Measurements from ENCODE around the gene NBAS.
A peak's percentile ranks its signal among the peaks of the same experiment; 100 is the strongest.

NBAS gene

GRCh38 chr2:15187702-15188101 is 373.4 kb downstream of the NBAS start:
- Histone ChIP-seq H3K4ac (ENCODE audit: low read depth, low read length) (no peak overlapping the region), H3K4me3 (ENCODE audit: low read length) (no peak overlapping the region), H3K36me3 (ENCODE audit: control insufficient read depth, insufficient read depth, low read length) (no peaks in the 10 kb centered on the region), H3K18ac (ENCODE audit: low read length) (peak overlapping the region; percentile 68), H3K9ac (ENCODE audit: low read length) (no peak overlapping the region), H2BK120ac (ENCODE audit: low read depth, low read length) (no peak overlapping the region), H3K23ac (ENCODE audit: low read length) (no peak overlapping the region), H4K8ac (ENCODE audit: low read depth, low read length) (no peak overlapping the region), H3K27me3 (ENCODE audit: insufficient read depth, low read length, poor library complexity) (no peaks in the 10 kb centered on the region), H3K27ac (ENCODE audit: low read depth, low read length) (no peak overlapping the region), H3K4me1 (ENCODE audit: control insufficient read depth, low read depth, low read length) (peaks cover 4% of the 10 kb centered on the region), H2BK5ac (ENCODE audit: low read length) (no peak overlapping the region), H3K4me2 (ENCODE audit: low read length) (no peak overlapping the region), H2BK15ac (replicated peaks; ENCODE audit: low read depth) (peak overlapping the region; percentile 57), H3K56ac (ENCODE audit: low read length) (no peak overlapping the region), H3K79me1 (ENCODE audit: low read length) (no peaks in the 10 kb centered on the region), H4K5ac (ENCODE audit: low read length) (no peak overlapping the region), H2AK5ac (ENCODE audit: low read length) (no peak overlapping the region), H3K79me2 (ENCODE audit: control insufficient read depth, insufficient read depth, low read length) (no peaks in the 10 kb centered on the region)
- no CpG with 5 or more reads among the region's 2 CpGs for WGBS (ENCODE audit: extremely low coverage, insufficient coverage, low lambda C conversion rate)
- DNase-seq: no peak

- H2BK120ac ChIP-seq (ENCODE audit: low read depth, low read length): no peak overlapping the region
Observed at GRCh38 chr2:15186118-15186517, 375.0 kb downstream of the NBAS start.

GRCh38 chr2:15184491-15184890 is 376.6 kb downstream of the NBAS start:
- Histone ChIP-seq H3K4ac (ENCODE audit: low read depth, low read length) (no peak overlapping the region), H4K5ac (ENCODE audit: low read length) (no peak overlapping the region), H2BK5ac (ENCODE audit: low read length) (no peak overlapping the region), H3K56ac (ENCODE audit: low read length) (no peak overlapping the region), H3K4me1 (ENCODE audit: control insufficient read depth, low read depth, low read length) (peaks cover 4% of the 10 kb centered on the region), H3K4me3 (ENCODE audit: low read length) (no peak overlapping the region), H3K4me2 (ENCODE audit: low read length) (no peak overlapping the region), H4K8ac (ENCODE audit: low read depth, low read length) (no peak overlapping the region), H3K36me3 (ENCODE audit: control insufficient read depth, insufficient read depth, low read length) (no peaks in the 10 kb centered on the region), H3K27me3 (ENCODE audit: insufficient read depth, low read length, poor library complexity) (no peaks in the 10 kb centered on the region), H3K9ac (ENCODE audit: low read length) (no peak overlapping the region), H3K79me2 (ENCODE audit: control insufficient read depth, insufficient read depth, low read length) (no peaks in the 10 kb centered on the region), H3K18ac (ENCODE audit: low read length) (no peak overlapping the region), H3K79me1 (ENCODE audit: low read length) (no peaks in the 10 kb centered on the region), H3K23ac (ENCODE audit: low read length) (no peak overlapping the region), H3K27ac (ENCODE audit: low read depth, low read length) (no peak overlapping the region), H2BK15ac (replicated peaks; ENCODE audit: low read depth) (no peak overlapping the region), H2AK5ac (ENCODE audit: low read length) (no peak overlapping the region), H2BK120ac (ENCODE audit: low read depth, low read length) (no peak overlapping the region)
- peak; percentile 96 for DNase-seq
- no CpG with 5 or more reads among the region's 5 CpGs for WGBS (ENCODE audit: extremely low coverage, insufficient coverage, low lambda C conversion rate)

More at GRCh38 chr2:15186118-15186517, 375.0 kb downstream of the NBAS start:
- no peak overlapping the region for H3K56ac ChIP-seq (ENCODE audit: low read length)
- H3K79me2 ChIP-seq (ENCODE audit: control insufficient read depth, insufficient read depth, low read length): no peaks in the 10 kb centered on the region
- no peak overlapping the region for H4K5ac ChIP-seq (ENCODE audit: low read length)
- H3K4me1 ChIP-seq (ENCODE audit: control insufficient read depth, low read depth, low read length): peaks cover 4% of the 10 kb centered on the region
- H3K9ac ChIP-seq (ENCODE audit: low read length): no peak overlapping the region
- H3K4me2 ChIP-seq (ENCODE audit: low read length): no peak overlapping the region
- no peaks in the 10 kb centered on the region for H3K36me3 ChIP-seq (ENCODE audit: control insufficient read depth, insufficient read depth, low read length)
- H2AK5ac ChIP-seq (ENCODE audit: low read length): no peak overlapping the region
- H3K27ac ChIP-seq (ENCODE audit: low read depth, low read length): no peak overlapping the region
- H3K27me3 ChIP-seq (ENCODE audit: insufficient read depth, low read length, poor library complexity): no peaks in the 10 kb centered on the region
- H4K8ac ChIP-seq (ENCODE audit: low read depth, low read length): no peak overlapping the region
- H3K4ac ChIP-seq (ENCODE audit: low read depth, low read length): no peak overlapping the region
- no peak overlapping the region for H3K23ac ChIP-seq (ENCODE audit: low read length)
- no peak for DNase-seq
- H3K18ac ChIP-seq (ENCODE audit: low read length): peak overlapping the region; percentile 9
- peak overlapping the region; percentile 57 for H2BK15ac ChIP-seq (replicated peaks; ENCODE audit: low read depth)
- no peak overlapping the region for H2BK5ac ChIP-seq (ENCODE audit: low read length)
- no peak overlapping the region for H3K4me3 ChIP-seq (ENCODE audit: low read length)
- H3K79me1 ChIP-seq (ENCODE audit: low read length): no peaks in the 10 kb centered on the region
- no CpG with 5 or more reads among the region's 2 CpGs for WGBS (ENCODE audit: extremely low coverage, insufficient coverage, low lambda C conversion rate)

- Histone ChIP-seq H4K5ac (ENCODE audit: low read length) (no peak overlapping the region), H2AK5ac (ENCODE audit: low read length) (no peak overlapping the region), H4K8ac (ENCODE audit: low read depth, low read length) (no peak overlapping the region), H3K4ac (ENCODE audit: low read depth, low read length) (no peak overlapping the region), H3K56ac (ENCODE audit: low read length) (no peak overlapping the region), H3K27me3 (ENCODE audit: insufficient read depth, low read length, poor library complexity) (no peaks in the 10 kb centered on the region), H2BK5ac (ENCODE audit: low read length) (no peak overlapping the region), H3K4me1 (ENCODE audit: control insufficient read depth, low read depth, low read length) (peaks cover 4% of the 10 kb centered on the region), H3K9ac (ENCODE audit: low read length) (no peak overlapping the region), H3K36me3 (ENCODE audit: control insufficient read depth, insufficient read depth, low read length) (no peaks in the 10 kb centered on the region), H3K18ac (ENCODE audit: low read length) (no peak overlapping the region), H3K27ac (ENCODE audit: low read depth, low read length) (no peak overlapping the region), H3K79me1 (ENCODE audit: low read length) (no peaks in the 10 kb centered on the region), H3K4me3 (ENCODE audit: low read length) (no peak overlapping the region), H3K23ac (ENCODE audit: low read length) (no peak overlapping the region), H2BK15ac (replicated peaks; ENCODE audit: low read depth) (no peak overlapping the region), H2BK120ac (ENCODE audit: low read depth, low read length) (no peak overlapping the region), H3K79me2 (ENCODE audit: control insufficient read depth, insufficient read depth, low read length) (no peaks in the 10 kb centered on the region), H3K4me2 (ENCODE audit: low read length) (no peak overlapping the region)
- DNase-seq: no peak
- no CpG with 5 or more reads among the region's 5 CpGs for WGBS (ENCODE audit: extremely low coverage, insufficient coverage, low lambda C conversion rate)
Observed at GRCh38 chr2:15182275-15182674, 378.9 kb downstream of the NBAS start.

- Histone ChIP-seq H3K56ac (ENCODE audit: low read length) (no peak overlapping the region), H3K79me2 (ENCODE audit: control insufficient read depth, insufficient read depth, low read length) (no peaks in the 10 kb centered on the region), H3K23ac (ENCODE audit: low read length) (no peak overlapping the region), H3K79me1 (ENCODE audit: low read length) (no peaks in the 10 kb centered on the region), H3K27me3 (ENCODE audit: insufficient read depth, low read length, poor library complexity) (no peaks in the 10 kb centered on the region), H2BK120ac (ENCODE audit: low read depth, low read length) (no peak overlapping the region), H2BK5ac (ENCODE audit: low read length) (no peak overlapping the region), H3K36me3 (ENCODE audit: control insufficient read depth, insufficient read depth, low read length) (no peaks in the 10 kb centered on the region), H3K9ac (ENCODE audit: low read length) (no peak overlapping the region), H2BK15ac (replicated peaks; ENCODE audit: low read depth) (no peak overlapping the region), H3K4ac (ENCODE audit: low read depth, low read length) (no peak overlapping the region), H4K8ac (ENCODE audit: low read depth, low read length) (no peak overlapping the region), H3K4me1 (ENCODE audit: control insufficient read depth, low read depth, low read length) (peaks cover 2% of the 10 kb centered on the region), H2AK5ac (ENCODE audit: low read length) (no peak overlapping the region), H3K4me3 (ENCODE audit: low read length) (no peak overlapping the region), H3K4me2 (ENCODE audit: low read length) (no peak overlapping the region), H4K5ac (ENCODE audit: low read length) (no peak overlapping the region), H3K27ac (ENCODE audit: low read depth, low read length) (no peak overlapping the region), H3K18ac (ENCODE audit: low read length) (no peak overlapping the region)
- DNase-seq: no peak
- no CpG with 5 or more reads among the region's 5 CpGs for WGBS (ENCODE audit: extremely low coverage, insufficient coverage, low lambda C conversion rate)
Observed at GRCh38 chr2:15181092-15181745, 379.9 kb downstream of the NBAS start.

GRCh38 chr2:15180379-15180778 is 380.8 kb downstream of the NBAS start:
- Histone ChIP-seq H2BK15ac (replicated peaks; ENCODE audit: low read depth) (no peak overlapping the region), H3K18ac (ENCODE audit: low read length) (no peak overlapping the region), H3K56ac (ENCODE audit: low read length) (no peak overlapping the region), H3K27me3 (ENCODE audit: insufficient read depth, low read length, poor library complexity) (no peaks in the 10 kb centered on the region), H3K23ac (ENCODE audit: low read length) (no peak overlapping the region), H3K27ac (ENCODE audit: low read depth, low read length) (no peak overlapping the region), H3K4me2 (ENCODE audit: low read length) (no peak overlapping the region), H3K9ac (ENCODE audit: low read length) (no peak overlapping the region), H2BK120ac (ENCODE audit: low read depth, low read length) (no peak overlapping the region), H4K8ac (ENCODE audit: low read depth, low read length) (no peak overlapping the region), H3K4me3 (ENCODE audit: low read length) (no peak overlapping the region), H4K5ac (ENCODE audit: low read length) (no peak overlapping the region), H3K4ac (ENCODE audit: low read depth, low read length) (no peak overlapping the region), H3K4me1 (ENCODE audit: control insufficient read depth, low read depth, low read length) (peaks cover 1% of the 10 kb centered on the region), H3K79me2 (ENCODE audit: control insufficient read depth, insufficient read depth, low read length) (no peaks in the 10 kb centered on the region), H2AK5ac (ENCODE audit: low read length) (no peak overlapping the region), H2BK5ac (ENCODE audit: low read length) (no peak overlapping the region), H3K79me1 (ENCODE audit: low read length) (no peaks in the 10 kb centered on the region), H3K36me3 (ENCODE audit: control insufficient read depth, insufficient read depth, low read length) (no peaks in the 10 kb centered on the region)
- no peak for DNase-seq
- no CpG with 5 or more reads among the region's 9 CpGs for WGBS (ENCODE audit: extremely low coverage, insufficient coverage, low lambda C conversion rate)

Measured in mesendoderm (in vitro differentiated cells).